Common myeloid progenitor, CD34-positive (primary cell): ENCODE data around the gene EDEM3.

Experiments used
- CTCF ChIA-PET: fragments of 350-600 bp; sonication (Branson Sonifier 250); formaldehyde crosslinking; loops from one replicate; lab custom pipeline; 2021; ENCODE audit warnings: antibody characterized with exemption; lab: Charles Lee
- POLR2A ChIA-PET: fragments of 350-600 bp; sonication (Branson Sonifier 250); formaldehyde crosslinking; loops from one replicate; lab custom pipeline; 2021; ENCODE audit warnings: antibody characterized with exemption; lab: Charles Lee
- DNase-seq, 3 donors: peaks; one replicate each; pipeline versions ENCODE4 v3.0.0 to v3.0.0-alpha.2; 2013
- H3K27ac ChIP-seq, 2 experiments: 1 replicate in 1 of 2; 2 replicates in 1 of 2; pipeline ENCODE4 v1.7.0; 2013; ENCODE audit warnings: inconsistent platforms in 2 of 2, low read length in 2 of 2, mild to moderate bottlenecking in 2 of 2, low read depth in 1 of 2, moderate library complexity in 1 of 2; ENCODE audit not compliant: severe bottlenecking in 2 of 2, insufficient read depth in 1 of 2, poor library complexity in 1 of 2
- H3K27me3 ChIP-seq, 5 experiments: replicated peaks in 2 of 5; 1 replicate in 3 of 5; 2 replicates in 2 of 5; pipeline versions ENCODE4 v1.6.1 to v1.7.0; 2013; ENCODE audit warnings: low read length in 4 of 5, mild to moderate bottlenecking in 2 of 5, moderate library complexity in 2 of 5, inconsistent platforms in 1 of 5; ENCODE audit not compliant: insufficient read depth in 5 of 5, control insufficient read depth in 4 of 5
- H3K36me3 ChIP-seq, 4 experiments: 1 replicate in 2 of 4; 2 replicates in 2 of 4; pipeline versions ENCODE4 v1.6.1 to v1.7.0; 2013; ENCODE audit warnings: low read length in 3 of 4, control low read depth in 1 of 4, mild to moderate bottlenecking in 1 of 4; ENCODE audit not compliant: control insufficient read depth in 4 of 4, insufficient read depth in 4 of 4
- H3K4me1 ChIP-seq, 4 experiments: 1 replicate in 3 of 4; 2 replicates in 1 of 4; pipeline versions ENCODE4 v1.6.1 to v1.7.1; 2013; ENCODE audit warnings: low read length in 3 of 4, mild to moderate bottlenecking in 3 of 4, control low read depth in 1 of 4, inconsistent platforms in 1 of 4, moderate library complexity in 1 of 4; ENCODE audit not compliant: control insufficient read depth in 4 of 4, insufficient read depth in 4 of 4; ENCODE audit errors: control extremely low read depth in 1 of 4
- H3K4me3 ChIP-seq, 7 experiments: 1 replicate in 4 of 7; 2 replicates in 3 of 7; pipeline versions ENCODE4 v1.5.1 to v1.7.0; 2013; ENCODE audit warnings: mild to moderate bottlenecking in 7 of 7, low read length in 6 of 7, moderate library complexity in 6 of 7, inconsistent platforms in 2 of 7, low read depth in 2 of 7, control low read depth in 1 of 7; ENCODE audit not compliant: insufficient read depth in 4 of 7, control insufficient read depth in 1 of 7; ENCODE audit errors: extremely low read depth in 1 of 7
- H3K9me3 ChIP-seq, 5 experiments: 1 replicate in 4 of 5; 2 replicates in 1 of 5; pipeline versions ENCODE4 v1.6.1 to v1.7.1; 2013; ENCODE audit warnings: low read length in 4 of 5, mild to moderate bottlenecking in 2 of 5, inconsistent platforms in 1 of 5, low read depth in 1 of 5, moderate library complexity in 1 of 5; ENCODE audit not compliant: control insufficient read depth in 4 of 5, insufficient read depth in 2 of 5; ENCODE audit errors: control extremely low read depth in 1 of 5
- WGBS: methylation state at CpG from one replicate; pipeline ENCODE4 v1.1.5; 2013; ENCODE audit not compliant: insufficient coverage; 5-methylcytosine and 5-hydroxymethylcytosine counted together

Gene EDEM3

GRCh38 chr1:184716158-184716557, 38.5 kb downstream of the EDEM3 start:
- H3K36me3 ChIP-seq: peaks cover 25 to 89% (median 50%) of the 10 kb centered on the region in 4 experiments
- CTCF ChIA-PET: no interaction called here
- WGBS: no CpG with 5 or more reads among the region's 2 CpGs
- H3K4me3 ChIP-seq: no peak overlapping the region
- DNase-seq: no peak
- no peaks in the 10 kb centered on the region for H3K4me1 ChIP-seq
- POLR2A ChIA-PET: no interaction called here
- H3K9me3 ChIP-seq: no peaks in the 10 kb centered on the region
- no peak overlapping the region for H3K27ac ChIP-seq
- H3K27me3 ChIP-seq: no peaks in the 10 kb centered on the region

GRCh38 chr1:184709418-184709817, 45.2 kb downstream of the EDEM3 start:
- H3K27me3 ChIP-seq: no peaks in the 10 kb centered on the region
- no peak overlapping the region for H3K4me3 ChIP-seq
- CTCF ChIA-PET: interaction anchor here (1.3 kb wide), 1 partner anchor 9 kb away, joined by 4 read pairs; no protein-coding TSS in a partner anchor
- no peak overlapping the region for H3K27ac ChIP-seq
- H3K9me3 ChIP-seq: no peaks in the 10 kb centered on the region
- H3K4me1 ChIP-seq: no peaks in the 10 kb centered on the region
- POLR2A ChIA-PET: no interaction called here
- DNase-seq: no peak
- peaks cover 25 to 86% (median 53%) of the 10 kb centered on the region in 4 experiments for H3K36me3 ChIP-seq

DNA sequence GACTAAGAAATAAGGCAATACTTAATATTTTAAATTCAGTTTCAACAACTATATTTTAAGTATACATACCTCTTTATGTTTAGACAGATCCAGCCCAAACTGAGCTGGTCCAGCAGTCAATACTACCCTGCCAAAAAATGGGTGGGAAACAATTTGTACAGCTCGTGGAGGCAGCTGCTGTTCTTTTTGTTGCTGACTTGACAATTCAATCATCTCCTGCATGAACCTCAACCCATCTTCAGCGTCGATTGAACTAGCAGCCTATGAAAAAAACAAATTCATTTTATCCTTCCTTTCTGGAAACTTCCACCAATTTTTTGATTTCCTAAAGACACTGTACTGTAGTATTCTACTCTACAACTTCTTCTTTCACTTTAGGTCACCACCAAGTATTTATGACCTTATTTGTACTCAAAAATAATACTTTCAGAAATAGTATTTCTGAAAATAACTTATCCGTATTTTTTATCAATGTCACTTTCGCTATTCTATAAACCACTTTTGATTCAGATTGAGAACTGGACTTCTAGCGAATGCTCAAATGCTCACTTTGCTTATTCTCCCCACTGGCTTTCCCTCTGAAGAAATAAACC, 46.5 kb downstream of the EDEM3 start:
- ChIA-PET CTCF (interaction anchor here (1.0 kb wide), 1 partner anchor 17 kb away, joined by 3 read pairs; no protein-coding TSS in a partner anchor), POLR2A (no interaction called here)
- no peaks in the 10 kb centered on the region for H3K4me1 ChIP-seq
- H3K4me3 ChIP-seq: no peak overlapping the region
- no peak for DNase-seq
- 82% methylated on average over 6 of the region's 6 CpGs for WGBS
- no peak overlapping the region for H3K27ac ChIP-seq
- no peaks in the 10 kb centered on the region for H3K27me3 ChIP-seq
- H3K9me3 ChIP-seq: no peaks in the 10 kb centered on the region
- peaks cover 28 to 83% (median 53%) of the 10 kb centered on the region in 4 experiments for H3K36me3 ChIP-seq

DNA sequence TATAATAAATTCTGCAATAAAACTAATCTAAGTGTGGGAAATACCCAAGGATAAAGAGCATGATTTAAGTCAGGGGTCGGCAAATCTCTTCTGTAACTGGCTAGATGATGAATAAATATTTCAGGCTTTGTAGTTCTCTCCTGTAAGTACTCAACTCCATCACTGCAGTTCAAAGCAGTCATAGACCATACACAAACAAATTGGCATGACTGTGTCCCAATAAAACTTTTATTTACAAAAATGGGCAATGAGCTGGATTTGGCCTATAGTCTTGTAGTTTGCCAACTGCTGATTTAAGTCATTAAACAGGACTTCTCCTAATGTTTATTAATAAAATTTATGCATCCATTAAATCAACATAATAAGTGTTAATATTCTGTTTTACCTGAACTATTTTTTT, 49.4 kb downstream of the EDEM3 start:
- Histone ChIP-seq H3K9me3 (no peaks in the 10 kb centered on the region), H3K4me1 (no peaks in the 10 kb centered on the region), H3K4me3 (no peak overlapping the region), H3K27ac (no peak overlapping the region), H3K36me3 (peaks cover 31 to 79% (median 55%) of the 10 kb centered on the region in 4 experiments), H3K27me3 (no peaks in the 10 kb centered on the region)
- WGBS: no CpG with 5 or more reads among the region's 1 CpG
- POLR2A ChIA-PET: interaction anchor here (0.7 kb wide), 1 partner anchor 13 kb away, joined by 3 read pairs; no protein-coding TSS in a partner anchor
- DNase-seq: no peak
- CTCF ChIA-PET: interaction anchor here (1.4 kb wide), 1 partner anchor 13 kb away, joined by 8 read pairs; no protein-coding TSS in a partner anchor

DNA sequence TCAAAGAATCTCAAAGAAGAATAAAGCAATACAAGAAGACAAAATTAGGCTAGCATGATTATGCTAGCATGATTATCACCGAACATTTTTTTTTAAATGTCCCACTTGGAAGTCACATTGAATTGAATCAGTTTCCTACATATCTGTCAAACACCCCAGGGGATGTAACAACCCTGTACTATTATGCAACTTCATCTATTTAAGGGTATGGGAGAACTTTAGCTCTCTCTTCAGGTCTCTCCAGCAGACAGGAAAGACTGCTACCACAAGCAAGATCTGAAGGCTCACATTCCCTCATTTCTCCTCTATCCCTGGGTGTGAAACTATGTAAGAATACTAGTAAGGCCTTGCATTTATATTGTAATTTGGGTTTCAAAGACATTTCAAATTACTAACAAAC, 52.8 kb downstream of the EDEM3 start:
- H3K4me3 ChIP-seq: no peak overlapping the region
- H3K36me3 ChIP-seq: peaks cover 22 to 61% (median 42%) of the 10 kb centered on the region in 4 experiments
- ChIA-PET POLR2A (no interaction called here), CTCF (no interaction called here)
- H3K27ac ChIP-seq: no peak overlapping the region
- no peaks in the 10 kb centered on the region for H3K4me1 ChIP-seq
- H3K27me3 ChIP-seq: no peaks in the 10 kb centered on the region
- no peaks in the 10 kb centered on the region for H3K9me3 ChIP-seq
- DNase-seq: no peak
- no CpG with 5 or more reads among the region's 1 CpG for WGBS

DNA sequence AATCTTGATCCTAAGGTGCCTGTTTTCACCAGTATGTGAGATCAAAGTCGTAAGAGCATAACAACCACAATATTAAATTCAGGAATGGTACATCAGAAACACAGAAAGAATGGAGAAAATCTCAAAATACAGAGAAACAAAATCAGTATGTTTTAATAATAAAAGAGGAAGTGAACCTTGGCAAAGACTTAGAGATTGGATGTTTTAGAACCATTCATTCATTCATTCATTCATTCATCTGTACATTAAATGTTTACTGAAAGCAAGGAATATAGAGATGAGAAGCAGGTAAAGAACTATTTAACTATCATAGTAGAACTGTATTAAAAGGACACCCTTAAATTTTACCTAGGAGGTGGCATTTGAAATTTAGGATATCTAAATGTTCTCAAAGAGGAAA, 55.7 kb downstream of the EDEM3 start:
- Histone ChIP-seq H3K9me3 (no peaks in the 10 kb centered on the region), H3K27ac (no peak overlapping the region), H3K36me3 (peaks cover 16 to 58% (median 37%) of the 10 kb centered on the region in 4 experiments), H3K4me1 (no peaks in the 10 kb centered on the region), H3K4me3 (no peak overlapping the region), H3K27me3 (no peaks in the 10 kb centered on the region)
- POLR2A ChIA-PET: no interaction called here
- CTCF ChIA-PET: no interaction called here
- WGBS: no CpG with 5 or more reads among the region's 1 CpG
- no peak for DNase-seq

GRCh38 chr1:184698016-184698415, 56.6 kb downstream of the EDEM3 start:
- WGBS: no CpG with 5 or more reads among the region's 3 CpGs
- no peak for DNase-seq
- H3K36me3 ChIP-seq: peaks cover 18 to 60% (median 38%) of the 10 kb centered on the region in 4 experiments

More at GRCh38 chr1:184698016-184698415, 56.6 kb downstream of the EDEM3 start:
- POLR2A ChIA-PET: no interaction called here
- no peak overlapping the region for H3K4me3 ChIP-seq
- no peaks in the 10 kb centered on the region for H3K4me1 ChIP-seq
- H3K27ac ChIP-seq: no peak overlapping the region
- CTCF ChIA-PET: interaction anchor here (1.0 kb wide), 1 partner anchor 34 kb away, joined by 4 read pairs; no protein-coding TSS in a partner anchor
- no peaks in the 10 kb centered on the region for H3K27me3 ChIP-seq
- H3K9me3 ChIP-seq: no peaks in the 10 kb centered on the region
